HepG2 (cell line): ENCODE data around the gene AGXT. TPM values are rescaled to one million over a fixed set of nuclear protein-coding genes. Genes with fewer than 3 reads are reported as not detected.

Experiments used
- ADNP ChIP-seq: sonication (generic); formaldehyde crosslinking; IDR thresholded peaks from 2 replicates; pipeline ENCODE4 v1.4.0; 2020; ENCODE audit warnings: missing genetic modification reagents
- ATF7-NPFF ChIP-seq: sonication (generic); formaldehyde crosslinking; IDR thresholded peaks from 2 replicates; pipeline ENCODE4 v1.8.1; 2023; ENCODE audit warnings: mild to moderate bottlenecking, low read depth, missing genetic modification reagents, moderate library complexity
- GFI1 ChIP-seq: sonication (generic); formaldehyde crosslinking; IDR thresholded peaks from 2 replicates; pipeline ENCODE4 v1.5.0; 2020; ENCODE audit warnings: missing genetic modification reagents, mild to moderate bottlenecking, borderline replicate concordance
- HDAC6 ChIP-seq: fragments of 200-600 bp; sonication (generic); IDR thresholded peaks from 2 replicates; pipeline ENCODE4 v1.7.0; 2017; ENCODE audit warnings: mild to moderate bottlenecking, antibody characterized with exemption, low read length, low read depth
- IKZF1 ChIP-seq: fragments of 450-650 bp; IDR thresholded peaks from 2 replicates; pipeline ENCODE4 v1.7.1; 2016
- NONO ChIP-seq, 2 experiments: fragments of 450-650 bp in 1 of 2; sonication (generic) in 1 of 2; formaldehyde crosslinking in 1 of 2; IDR thresholded peaks in 1 of 2; conservative IDR thresholded peaks in 1 of 2; 2 replicates each; pipeline versions ENCODE4 v1.6.1 to v1.8.0; 2017 to 2022; ENCODE audit warnings: mild to moderate bottlenecking in 1 of 2, missing genetic modification reagents in 1 of 2, moderate library complexity in 1 of 2
- PHF20 ChIP-seq: sonication (generic); formaldehyde crosslinking; IDR thresholded peaks from 2 replicates; pipeline ENCODE4 v1.5.0; 2020; ENCODE audit warnings: mild to moderate bottlenecking, missing genetic modification reagents
- RCOR2 ChIP-seq: IDR thresholded peaks from 2 replicates; pipeline ENCODE4 v1.6.1; 2016; ENCODE audit warnings: missing biosample characterization, missing genetic modification reagents
- RFX5 ChIP-seq: IDR thresholded peaks from 2 replicates; pipeline ENCODE4 v1.6.1; 2011; ENCODE audit warnings: low read depth, low read length, improper control_type of control experiment
- SAP130 ChIP-seq: IDR thresholded peaks from 2 replicates; pipeline ENCODE4 v1.6.1; 2016; ENCODE audit warnings: low read depth
- SMARCC2 ChIP-seq: fragments of 450-650 bp; IDR thresholded peaks from 2 replicates; pipeline ENCODE4 v1.6.1; 2017; ENCODE audit warnings: antibody characterized with exemption, mild to moderate bottlenecking
- XBP1 ChIP-seq: sonication (generic); formaldehyde crosslinking; IDR thresholded peaks from 2 replicates; pipeline ENCODE4 v1.5.0; 2020; ENCODE audit warnings: missing genetic modification reagents
- ZNF878 ChIP-seq: sonication (generic); formaldehyde crosslinking; IDR thresholded peaks from 2 replicates; pipeline ENCODE4 v1.8.1; 2023; ENCODE audit warnings: mild to moderate bottlenecking, missing genetic modification reagents, moderate library complexity
- polyA plus RNA-seq, 8 experiments: library from polyadenylated mRNA; depleted of rRNA in 3 of 8; stranded (reverse) in 7 of 8; unstranded in 1 of 8; fragments of >200 nt; fragmentation: Illumina TruSeq in 4 of 8; extraction: Trizol in 4 of 8; gene quantifications; 2 replicates each; pipeline versions ENCODE4 v1.2.1 to v1.2.3, GENCODE V29; 2011 to 2016; ENCODE audit warnings: low read depth in 4 of 8, missing spikeins in 1 of 8, mixed read lengths in 1 of 8; ENCODE audit not compliant: insufficient read depth in 1 of 8
- total RNA-seq, 5 experiments: library from RNA; depleted of rRNA; stranded (reverse); fragments of >200 nt; fragmentation: Illumina TruSeq; extraction: Trizol; gene quantifications; 2 replicates each; pipeline ENCODE4 v1.2.3, GENCODE V29; 2016; ENCODE audit warnings: low read depth in 1 of 5
- TF ChIP-seq, protein P1 (sequence below), 2 experiments: sonication (generic) in 1 of 2; formaldehyde crosslinking in 1 of 2; IDR thresholded peaks; 2 replicates each; pipeline versions ENCODE4 v1.4.0 to v1.6.1; 2018 to 2020; ENCODE audit warnings: missing genetic modification reagents in 2 of 2, borderline replicate concordance in 1 of 2, low read depth in 1 of 2, mild to moderate bottlenecking in 1 of 2, missing biosample characterization in 1 of 2
- TF ChIP-seq, protein P2 (sequence below): sonication (generic); formaldehyde crosslinking; conservative IDR thresholded peaks from 2 replicates; pipeline ENCODE4 v1.8.0; 2022; ENCODE audit warnings: missing genetic modification reagents
- TF ChIP-seq, protein P3 (sequence below): IDR thresholded peaks from 2 replicates; pipeline ENCODE4 v1.4.0; 2020; ENCODE audit warnings: mild to moderate bottlenecking, missing genetic modification reagents
- TF ChIP-seq, protein P4 (sequence below): sonication (generic); formaldehyde crosslinking; conservative IDR thresholded peaks from 2 replicates; pipeline ENCODE4 v1.4.0; 2020; ENCODE audit warnings: mild to moderate bottlenecking, missing genetic modification reagents, moderate library complexity

Gene AGXT
- total and polyA plus RNA-seq, 2 of the 13 experiments (the other 11 are each of a cell fraction or from before 2014, with no cell fraction given) = 41.9 to 96.1 TPM

DNA sequence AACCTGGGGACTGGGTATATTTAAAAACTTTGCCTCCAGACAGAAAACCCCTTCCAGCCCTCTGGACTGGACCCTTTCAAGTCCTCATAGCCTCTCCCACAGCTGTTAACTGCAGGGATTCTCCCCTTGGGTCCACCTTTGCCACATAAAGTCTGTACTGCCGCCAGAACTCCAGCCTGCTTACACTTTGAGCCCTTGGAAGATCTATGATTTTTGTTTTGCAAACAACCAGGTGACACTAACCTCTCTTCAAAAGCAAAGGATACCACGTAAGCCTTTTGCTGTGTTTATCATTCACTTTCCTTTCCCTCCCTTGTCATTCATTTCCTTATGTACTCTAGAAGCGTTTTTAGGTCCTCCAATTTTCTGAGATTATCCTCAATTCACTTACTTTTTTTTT, 4.1 kb upstream of the AGXT start (continued):
- TF ChIP-seq, protein P1, sequence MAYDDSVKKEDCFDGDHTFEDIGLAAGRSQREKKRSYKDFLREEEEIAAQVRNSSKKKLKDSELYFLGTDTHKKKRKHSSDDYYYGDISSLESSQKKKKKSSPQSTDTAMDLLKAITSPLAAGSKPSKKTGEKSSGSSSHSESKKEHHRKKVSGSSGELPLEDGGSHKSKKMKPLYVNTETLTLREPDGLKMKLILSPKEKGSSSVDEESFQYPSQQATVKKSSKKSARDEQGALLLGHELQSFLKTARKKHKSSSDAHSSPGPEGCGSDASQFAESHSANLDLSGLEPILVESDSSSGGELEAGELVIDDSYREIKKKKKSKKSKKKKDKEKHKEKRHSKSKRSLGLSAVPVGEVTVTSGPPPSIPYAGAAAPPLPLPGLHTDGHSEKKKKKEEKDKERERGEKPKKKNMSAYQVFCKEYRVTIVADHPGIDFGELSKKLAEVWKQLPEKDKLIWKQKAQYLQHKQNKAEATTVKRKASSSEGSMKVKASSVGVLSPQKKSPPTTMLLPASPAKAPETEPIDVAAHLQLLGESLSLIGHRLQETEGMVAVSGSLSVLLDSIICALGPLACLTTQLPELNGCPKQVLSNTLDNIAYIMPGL (CRISPR knock-in tag; IDR thresholded peaks at IDR 0.05; ENCODE audit: borderline replicate concordance in 1 of 2, low read depth in 1 of 2) = peak in 1 of 2 experiments; percentile 32; a peak in 1 of 4 replicates
- TF ChIP-seq RCOR2 (CRISPR knock-in tag) (0 out of 2 replicates have a peak, but pooled peaks have one; percentile 42), RFX5 (no peak), GFI1 (CRISPR knock-in tag) (peak; percentile 69; the same call in 1 of the 2 replicates), PHF20 (no peak), SMARCC2 (no peak), ADNP (CRISPR knock-in tag) (no peak), SAP130 (CRISPR knock-in tag) (peak; percentile 83), NONO (IDR thresholded peaks at IDR 0.05) (no peak), NONO (CRISPR knock-in tag; conservative IDR thresholded peaks at IDR 0.05) (0 out of 2 replicates have a peak, but pooled peaks have one; percentile 28), ZNF878 (CRISPR knock-in tag) (no peak), HDAC6 (no peak), XBP1 (no peak), ATF7-NPFF (CRISPR knock-in tag) (no peak), IKZF1 (no peak)
- TF ChIP-seq, protein P2, sequence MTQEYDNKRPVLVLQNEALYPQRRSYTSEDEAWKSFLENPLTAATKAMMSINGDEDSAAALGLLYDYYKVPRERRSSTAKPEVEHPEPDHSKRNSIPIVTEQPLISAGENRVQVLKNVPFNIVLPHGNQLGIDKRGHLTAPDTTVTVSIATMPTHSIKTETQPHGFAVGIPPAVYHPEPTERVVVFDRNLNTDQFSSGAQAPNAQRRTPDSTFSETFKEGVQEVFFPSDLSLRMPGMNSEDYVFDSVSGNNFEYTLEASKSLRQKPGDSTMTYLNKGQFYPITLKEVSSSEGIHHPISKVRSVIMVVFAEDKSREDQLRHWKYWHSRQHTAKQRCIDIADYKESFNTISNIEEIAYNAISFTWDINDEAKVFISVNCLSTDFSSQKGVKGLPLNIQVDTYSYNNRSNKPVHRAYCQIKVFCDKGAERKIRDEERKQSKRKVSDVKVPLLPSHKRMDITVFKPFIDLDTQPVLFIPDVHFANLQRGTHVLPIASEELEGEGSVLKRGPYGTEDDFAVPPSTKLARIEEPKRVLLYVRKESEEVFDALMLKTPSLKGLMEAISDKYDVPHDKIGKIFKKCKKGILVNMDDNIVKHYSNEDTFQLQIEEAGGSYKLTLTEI = no peak
- TF ChIP-seq, protein P3, sequence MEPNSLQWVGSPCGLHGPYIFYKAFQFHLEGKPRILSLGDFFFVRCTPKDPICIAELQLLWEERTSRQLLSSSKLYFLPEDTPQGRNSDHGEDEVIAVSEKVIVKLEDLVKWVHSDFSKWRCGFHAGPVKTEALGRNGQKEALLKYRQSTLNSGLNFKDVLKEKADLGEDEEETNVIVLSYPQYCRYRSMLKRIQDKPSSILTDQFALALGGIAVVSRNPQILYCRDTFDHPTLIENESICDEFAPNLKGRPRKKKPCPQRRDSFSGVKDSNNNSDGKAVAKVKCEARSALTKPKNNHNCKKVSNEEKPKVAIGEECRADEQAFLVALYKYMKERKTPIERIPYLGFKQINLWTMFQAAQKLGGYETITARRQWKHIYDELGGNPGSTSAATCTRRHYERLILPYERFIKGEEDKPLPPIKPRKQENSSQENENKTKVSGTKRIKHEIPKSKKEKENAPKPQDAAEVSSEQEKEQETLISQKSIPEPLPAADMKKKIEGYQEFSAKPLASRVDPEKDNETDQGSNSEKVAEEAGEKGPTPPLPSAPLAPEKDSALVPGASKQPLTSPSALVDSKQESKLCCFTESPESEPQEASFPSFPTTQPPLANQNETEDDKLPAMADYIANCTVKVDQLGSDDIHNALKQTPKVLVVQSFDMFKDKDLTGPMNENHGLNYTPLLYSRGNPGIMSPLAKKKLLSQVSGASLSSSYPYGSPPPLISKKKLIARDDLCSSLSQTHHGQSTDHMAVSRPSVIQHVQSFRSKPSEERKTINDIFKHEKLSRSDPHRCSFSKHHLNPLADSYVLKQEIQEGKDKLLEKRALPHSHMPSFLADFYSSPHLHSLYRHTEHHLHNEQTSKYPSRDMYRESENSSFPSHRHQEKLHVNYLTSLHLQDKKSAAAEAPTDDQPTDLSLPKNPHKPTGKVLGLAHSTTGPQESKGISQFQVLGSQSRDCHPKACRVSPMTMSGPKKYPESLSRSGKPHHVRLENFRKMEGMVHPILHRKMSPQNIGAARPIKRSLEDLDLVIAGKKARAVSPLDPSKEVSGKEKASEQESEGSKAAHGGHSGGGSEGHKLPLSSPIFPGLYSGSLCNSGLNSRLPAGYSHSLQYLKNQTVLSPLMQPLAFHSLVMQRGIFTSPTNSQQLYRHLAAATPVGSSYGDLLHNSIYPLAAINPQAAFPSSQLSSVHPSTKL (CRISPR knock-in tag) = peak; percentile 79
- TF ChIP-seq, protein P4, sequence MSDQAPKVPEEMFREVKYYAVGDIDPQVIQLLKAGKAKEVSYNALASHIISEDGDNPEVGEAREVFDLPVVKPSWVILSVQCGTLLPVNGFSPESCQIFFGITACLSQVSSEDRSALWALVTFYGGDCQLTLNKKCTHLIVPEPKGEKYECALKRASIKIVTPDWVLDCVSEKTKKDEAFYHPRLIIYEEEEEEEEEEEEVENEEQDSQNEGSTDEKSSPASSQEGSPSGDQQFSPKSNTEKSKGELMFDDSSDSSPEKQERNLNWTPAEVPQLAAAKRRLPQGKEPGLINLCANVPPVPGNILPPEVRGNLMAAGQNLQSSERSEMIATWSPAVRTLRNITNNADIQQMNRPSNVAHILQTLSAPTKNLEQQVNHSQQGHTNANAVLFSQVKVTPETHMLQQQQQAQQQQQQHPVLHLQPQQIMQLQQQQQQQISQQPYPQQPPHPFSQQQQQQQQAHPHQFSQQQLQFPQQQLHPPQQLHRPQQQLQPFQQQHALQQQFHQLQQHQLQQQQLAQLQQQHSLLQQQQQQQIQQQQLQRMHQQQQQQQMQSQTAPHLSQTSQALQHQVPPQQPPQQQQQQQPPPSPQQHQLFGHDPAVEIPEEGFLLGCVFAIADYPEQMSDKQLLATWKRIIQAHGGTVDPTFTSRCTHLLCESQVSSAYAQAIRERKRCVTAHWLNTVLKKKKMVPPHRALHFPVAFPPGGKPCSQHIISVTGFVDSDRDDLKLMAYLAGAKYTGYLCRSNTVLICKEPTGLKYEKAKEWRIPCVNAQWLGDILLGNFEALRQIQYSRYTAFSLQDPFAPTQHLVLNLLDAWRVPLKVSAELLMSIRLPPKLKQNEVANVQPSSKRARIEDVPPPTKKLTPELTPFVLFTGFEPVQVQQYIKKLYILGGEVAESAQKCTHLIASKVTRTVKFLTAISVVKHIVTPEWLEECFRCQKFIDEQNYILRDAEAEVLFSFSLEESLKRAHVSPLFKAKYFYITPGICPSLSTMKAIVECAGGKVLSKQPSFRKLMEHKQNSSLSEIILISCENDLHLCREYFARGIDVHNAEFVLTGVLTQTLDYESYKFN (CRISPR knock-in tag) = peak; percentile 94
